ENCODE results near the gene GUCA2B.

GUCA2B gene

GRCh38 chr1:42183210-42183956 is 30.2 kb downstream of the GUCA2B start:
- no peak for TF ChIP-seq TAF1 (IDR thresholded peaks at IDR 0.05; ENCODE audit: borderline replicate concordance, insufficient read depth, low read length)
- TF ChIP-seq POLR2AphosphoS5 (IDR thresholded peaks at IDR 0.05; ENCODE audit: low read depth, low read length): no peak
- no peak for TF ChIP-seq REST (IDR thresholded peaks at IDR 0.05; ENCODE audit: insufficient read depth in 1 of 2, low read depth in 2 of 2, low read length in 2 of 2)
- no peak for TF ChIP-seq FOXP2 (optimal IDR thresholded peaks at IDR 0.05; ENCODE audit: borderline replicate concordance, extremely low read depth, extremely low read length, insufficient read depth)
- no peak for TF ChIP-seq SIN3A (IDR thresholded peaks at IDR 0.05; ENCODE audit: borderline replicate concordance, insufficient read depth, low read length)

- TF ChIP-seq POLR2AphosphoS5 (IDR thresholded peaks at IDR 0.05; ENCODE audit: low read depth, low read length) (no peak), FOXP2 (optimal IDR thresholded peaks at IDR 0.05; ENCODE audit: borderline replicate concordance, extremely low read depth, extremely low read length, insufficient read depth) (no peak)
These were observed 30.7 kb downstream of the GUCA2B start for GRCh38 chr1:42183957-42184268.

GRCh38 chr1:42184616-42185015 is 31.4 kb downstream of the GUCA2B start:
- TF ChIP-seq TAF1 (IDR thresholded peaks at IDR 0.05; ENCODE audit: borderline replicate concordance, insufficient read depth, low read length) (no peak), REST (IDR thresholded peaks at IDR 0.05; ENCODE audit: insufficient read depth in 1 of 2, low read depth in 2 of 2, low read length in 2 of 2) (no peak), SIN3A (IDR thresholded peaks at IDR 0.05; ENCODE audit: borderline replicate concordance, insufficient read depth, low read length) (no peak), FOXP2 (optimal IDR thresholded peaks at IDR 0.05; ENCODE audit: borderline replicate concordance, extremely low read depth, extremely low read length, insufficient read depth) (no peak), POLR2AphosphoS5 (IDR thresholded peaks at IDR 0.05; ENCODE audit: low read depth, low read length) (no peak)

GRCh38 chr1:42186152-42186551 is 32.9 kb downstream of the GUCA2B start:
- TF ChIP-seq POLR2AphosphoS5 (IDR thresholded peaks at IDR 0.05; ENCODE audit: low read depth, low read length) (no peak), TAF1 (IDR thresholded peaks at IDR 0.05; ENCODE audit: borderline replicate concordance, insufficient read depth, low read length) (no peak), REST (IDR thresholded peaks at IDR 0.05; ENCODE audit: insufficient read depth in 1 of 2, low read depth in 2 of 2, low read length in 2 of 2) (no peak), SIN3A (IDR thresholded peaks at IDR 0.05; ENCODE audit: borderline replicate concordance, insufficient read depth, low read length) (no peak), FOXP2 (optimal IDR thresholded peaks at IDR 0.05; ENCODE audit: borderline replicate concordance, extremely low read depth, extremely low read length, insufficient read depth) (no peak)

- no peak for TF ChIP-seq REST (IDR thresholded peaks at IDR 0.05; ENCODE audit: insufficient read depth in 1 of 2, low read depth in 2 of 2, low read length in 2 of 2)
- TF ChIP-seq POLR2AphosphoS5 (IDR thresholded peaks at IDR 0.05; ENCODE audit: low read depth, low read length): no peak
- TF ChIP-seq SIN3A (IDR thresholded peaks at IDR 0.05; ENCODE audit: borderline replicate concordance, insufficient read depth, low read length): no peak
These were observed 37.0 kb downstream of the GUCA2B start for GRCh38 chr1:42189931-42190853.

Measured in PFSK-1 (cell line).